ENCODE data around the gene IFNG-AS1.

Gene IFNG-AS1

DNA sequence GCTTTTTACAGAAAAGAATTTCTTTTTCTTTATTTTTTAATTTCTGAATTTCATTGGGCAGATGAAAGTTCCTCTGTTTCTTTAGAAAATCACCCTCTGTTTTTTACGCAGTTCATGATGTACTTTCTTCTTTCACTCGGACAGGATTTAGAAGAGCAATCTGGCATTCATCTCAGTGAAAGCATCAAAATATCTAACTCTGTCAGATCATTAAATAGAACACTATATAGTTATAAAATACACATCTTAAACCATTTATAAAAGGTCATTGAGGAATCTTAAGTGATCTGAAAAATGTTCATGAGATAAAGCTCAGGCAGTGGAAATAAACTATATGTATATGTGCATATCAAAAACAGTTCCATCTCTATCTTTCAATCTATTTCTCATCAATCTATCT is 3.9 kb downstream of the IFNG-AS1 start:
- DNase-seq (ENCODE audit: low read depth, low spot score): no peak

DNA sequence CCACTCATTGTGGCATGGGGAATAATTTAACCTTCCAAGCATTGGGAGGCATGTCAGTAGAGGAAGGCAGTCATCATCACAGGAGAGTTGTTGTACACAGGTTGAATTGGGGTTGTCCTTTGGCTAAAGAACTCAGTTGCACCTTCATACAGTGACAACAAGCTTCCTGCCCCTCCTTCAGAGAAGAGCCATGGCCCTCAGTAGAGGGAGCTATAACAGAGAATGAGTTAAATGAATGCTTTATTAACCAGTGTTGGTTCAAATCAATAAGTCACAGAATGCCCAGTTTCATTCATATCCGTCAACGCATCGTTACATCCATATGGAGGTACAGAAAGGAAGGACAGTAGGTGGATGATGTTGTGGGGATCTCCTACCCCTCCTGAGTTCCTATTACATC is 4.8 kb downstream of the IFNG-AS1 start:
- DNase-seq (ENCODE audit: low read depth, low spot score): no peak

DNA sequence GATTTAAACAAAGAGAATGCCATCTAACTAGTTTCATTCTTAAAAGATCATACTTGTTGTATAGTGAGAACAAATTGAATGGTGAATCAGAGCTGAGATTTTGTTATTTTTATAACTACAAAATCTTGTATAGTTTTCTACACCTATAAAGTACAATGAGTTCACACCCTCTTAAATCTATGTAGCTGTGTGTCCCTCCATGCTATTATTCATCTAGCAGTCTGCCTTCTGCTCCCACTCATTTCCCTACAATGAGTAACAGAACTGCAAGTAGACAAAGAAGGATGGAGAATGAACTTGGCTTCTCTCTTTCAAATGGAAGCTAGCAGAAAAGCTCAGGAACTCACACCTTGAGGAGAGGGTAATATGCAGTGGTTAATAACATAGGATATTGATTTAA is 7.1 kb downstream of the IFNG-AS1 start:
- DNase-seq (ENCODE audit: low read depth, low spot score): no peak

DNA sequence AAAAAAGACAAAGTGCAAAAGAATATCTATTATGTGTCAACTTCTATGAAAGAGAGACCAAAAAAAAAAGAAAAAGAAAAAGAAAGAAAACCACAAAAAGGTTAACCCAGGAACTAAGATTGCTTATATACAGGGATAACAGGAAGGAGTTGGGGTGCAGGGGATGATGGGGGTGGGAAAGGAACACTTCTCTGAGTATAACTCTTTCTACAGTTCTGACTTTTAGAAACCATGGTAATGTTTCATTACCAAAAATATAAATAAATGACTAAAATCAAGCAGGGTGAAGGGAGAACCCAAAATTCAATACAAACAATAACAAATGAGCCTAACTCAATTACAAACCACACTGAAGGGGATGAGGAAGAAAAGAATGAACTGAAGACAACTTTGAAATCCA is 9.1 kb downstream of the IFNG-AS1 start:
- no peak for DNase-seq (ENCODE audit: low read depth, low spot score)

DNA sequence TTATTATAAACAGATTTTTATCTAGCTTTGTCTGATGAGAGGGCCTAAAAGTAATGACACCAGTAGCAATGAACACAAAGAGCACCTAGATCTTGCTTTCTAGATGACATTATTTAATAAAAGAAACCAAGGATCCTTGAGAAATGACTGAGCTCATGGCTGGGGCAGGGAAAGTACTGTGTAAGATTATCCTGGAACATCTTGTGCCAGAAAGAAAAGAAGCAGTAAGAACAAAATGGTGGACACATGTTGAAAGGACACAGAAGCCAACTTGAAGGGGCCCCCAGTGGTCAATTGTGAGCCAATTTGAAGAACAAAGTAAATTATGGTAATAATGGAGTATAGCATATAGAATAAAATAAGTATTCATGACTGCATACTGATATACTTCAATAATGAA is 10.0 kb downstream of the IFNG-AS1 start:
- no peak for DNase-seq (ENCODE audit: low read depth, low spot score)

DNA sequence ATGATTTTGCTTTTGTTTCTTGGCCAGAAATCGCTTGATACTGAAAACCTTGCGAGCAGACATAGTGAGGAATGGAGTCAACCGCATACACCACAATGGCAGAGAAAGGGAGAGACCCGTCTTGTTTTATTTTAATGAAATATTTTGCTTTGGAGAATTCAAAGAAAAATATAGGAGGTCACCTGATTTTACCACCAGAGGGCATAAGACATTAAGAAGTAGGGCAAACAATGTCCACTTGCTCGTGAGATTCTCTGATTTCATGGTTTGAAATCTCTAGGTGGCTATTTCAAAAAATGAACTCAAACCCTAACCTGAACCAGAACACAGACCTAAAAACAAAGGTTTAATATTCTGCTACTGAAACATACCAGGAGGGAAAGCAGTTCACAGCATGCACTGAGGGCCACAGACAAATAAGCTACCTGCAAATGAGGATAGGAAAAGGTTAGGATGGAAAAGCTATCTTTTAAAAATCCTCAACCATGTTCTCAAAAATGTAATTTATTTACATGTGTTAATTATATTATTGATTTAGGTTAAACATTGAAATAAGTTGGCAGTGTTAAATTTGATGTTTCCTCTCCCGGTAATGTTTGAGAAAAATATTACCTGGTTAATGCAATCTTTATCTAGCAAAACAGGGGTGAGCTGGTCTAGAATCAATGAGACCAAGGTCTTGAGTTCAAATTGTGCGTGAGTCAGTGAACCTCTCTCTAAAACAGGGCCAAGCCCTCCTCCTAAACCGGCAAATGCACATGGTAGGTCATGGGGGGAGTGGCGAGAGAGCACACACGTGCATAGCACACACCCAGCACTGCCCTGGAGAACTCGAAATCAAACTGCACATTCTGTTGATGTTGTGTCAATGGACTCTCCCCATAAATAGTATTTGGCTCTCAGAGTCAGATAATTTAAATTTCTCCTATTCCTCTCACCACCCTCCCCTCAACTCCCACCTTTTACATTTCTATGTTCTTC is 12.5 kb downstream of the IFNG-AS1 start:
- DNase-seq (ENCODE audit: low read depth, low spot score): no peak

DNA sequence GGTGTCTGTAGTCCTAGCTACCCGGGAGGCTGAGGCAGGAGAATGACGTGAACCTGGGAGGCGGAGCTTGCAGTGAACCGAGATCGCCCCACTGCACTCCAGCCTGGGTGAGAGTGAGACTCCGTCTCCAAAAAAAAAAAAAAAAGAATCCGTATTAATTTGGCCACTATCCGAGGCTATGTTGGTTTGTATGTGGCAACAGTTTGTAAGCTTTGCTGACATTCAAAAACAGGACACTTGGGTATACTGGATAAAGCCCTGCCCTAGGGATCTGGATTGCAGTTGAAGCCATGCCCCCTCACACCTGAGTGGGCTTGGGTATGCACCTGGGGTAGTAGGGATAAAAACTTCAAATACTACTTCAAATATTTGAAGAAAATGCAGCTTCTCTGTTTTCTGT is 14.5 kb downstream of the IFNG-AS1 start:
- DNase-seq (ENCODE audit: low read depth, low spot score): no peak

DNA sequence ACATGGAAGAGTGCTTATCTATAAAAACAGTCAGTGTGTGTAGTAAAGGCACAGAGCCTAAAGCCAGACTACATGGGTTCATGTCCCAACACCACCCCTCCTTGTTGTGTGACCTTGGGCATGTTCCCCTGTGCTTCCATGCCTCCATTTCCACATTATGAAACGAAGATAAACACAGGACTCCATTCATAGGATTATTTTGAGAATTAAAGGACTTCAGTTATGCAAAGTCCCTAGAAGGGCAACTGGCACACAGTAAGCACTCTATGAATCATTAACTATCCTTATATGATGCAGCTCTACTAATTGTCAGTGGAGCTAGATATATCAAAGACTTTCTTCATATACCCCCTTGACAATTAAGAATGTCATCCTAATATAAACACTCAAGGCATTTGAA is 17.8 kb downstream of the IFNG-AS1 start:
- no peak for DNase-seq (ENCODE audit: low read depth, low spot score)

DNA sequence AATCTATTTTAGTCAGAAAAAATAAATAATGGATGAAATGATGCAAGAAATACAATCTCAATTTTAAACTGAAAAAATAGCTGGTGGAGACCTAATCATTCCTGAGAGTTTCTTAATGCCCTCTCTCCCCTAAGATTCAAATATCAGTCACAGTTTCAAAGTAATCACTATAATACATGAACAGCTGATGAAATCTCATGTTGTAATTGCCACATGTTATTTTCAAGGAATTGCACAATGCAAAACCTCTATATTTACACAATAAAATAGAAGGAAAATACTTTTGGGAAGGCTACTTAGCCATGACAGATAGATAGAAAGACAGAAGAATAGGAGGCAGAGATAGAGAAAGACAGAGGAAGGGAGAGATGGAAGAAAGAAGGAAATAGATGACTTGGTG is 18.2 kb downstream of the IFNG-AS1 start:
- no peak for DNase-seq (ENCODE audit: low read depth, low spot score)

DNA sequence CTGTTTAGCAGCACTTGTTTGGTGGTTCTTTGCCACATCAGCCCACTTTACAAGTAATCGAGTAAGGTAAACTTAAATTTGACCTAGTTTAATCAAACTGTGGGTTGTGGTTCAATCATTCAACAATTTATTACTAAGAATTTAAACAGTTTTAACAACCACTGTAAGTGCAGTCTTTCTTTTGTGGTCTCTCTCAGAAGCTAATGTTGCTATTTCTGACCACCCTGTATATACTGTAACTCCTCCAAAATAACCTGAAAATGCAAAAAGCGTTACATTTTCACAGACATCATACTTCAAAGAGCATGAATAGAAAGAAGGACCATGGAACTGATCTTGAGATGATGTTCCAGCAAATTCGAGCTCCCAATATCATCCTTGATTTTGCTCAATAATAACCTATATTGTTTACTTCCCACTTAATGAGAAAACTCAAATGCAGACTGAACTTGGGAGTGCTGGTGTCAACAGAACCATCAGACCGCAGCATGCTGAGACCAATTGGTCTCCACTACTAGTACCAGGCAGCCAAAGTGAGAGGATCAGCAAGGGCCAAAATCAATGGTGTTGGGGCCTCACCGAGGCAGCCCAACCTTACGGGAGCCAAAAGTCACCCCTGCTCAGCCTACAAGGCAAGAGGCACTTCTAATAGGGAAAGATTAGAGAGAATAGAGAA is 22.1 kb downstream of the IFNG-AS1 start:
- DNase-seq (ENCODE audit: low read depth, low spot score): no peak

DNA sequence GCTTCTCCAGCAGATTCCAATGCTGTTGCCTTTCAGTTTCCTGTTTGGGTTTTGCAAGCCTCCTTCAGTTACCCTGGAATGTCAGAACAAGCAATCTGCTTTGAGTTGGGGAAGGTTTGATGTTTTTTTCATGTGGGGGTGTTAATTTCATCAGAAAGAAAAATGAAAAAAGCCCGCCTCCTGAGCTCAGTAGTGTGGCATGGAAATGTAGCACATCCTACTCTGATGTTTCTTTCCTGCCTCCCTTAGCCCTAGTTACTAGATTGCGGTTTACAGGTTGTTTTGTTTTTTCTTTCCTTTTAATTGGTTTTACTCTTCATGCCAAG is 22.6 kb downstream of the IFNG-AS1 start:
- no peak for DNase-seq (ENCODE audit: low read depth, low spot score)

DNA sequence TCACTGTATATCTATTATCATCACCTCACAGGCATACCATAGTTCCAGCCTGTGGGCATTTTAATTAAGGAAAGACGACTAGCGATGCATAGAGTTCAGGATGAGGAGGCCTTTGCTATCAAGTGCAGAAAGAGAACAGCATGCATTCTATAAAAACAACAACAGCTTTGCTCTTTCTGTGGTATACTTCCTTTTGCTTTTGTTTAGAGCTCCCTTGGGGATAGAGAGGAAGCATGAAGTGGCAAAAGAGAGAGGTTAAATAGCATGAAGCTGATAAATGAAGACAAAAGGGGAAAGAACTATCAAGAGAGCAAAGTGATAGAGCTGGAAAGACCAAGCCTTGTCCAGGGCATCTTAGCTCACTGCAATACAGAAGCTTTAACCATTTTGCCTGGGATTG is 23.5 kb downstream of the IFNG-AS1 start:
- DNase-seq (ENCODE audit: low read depth, low spot score): no peak

DNA sequence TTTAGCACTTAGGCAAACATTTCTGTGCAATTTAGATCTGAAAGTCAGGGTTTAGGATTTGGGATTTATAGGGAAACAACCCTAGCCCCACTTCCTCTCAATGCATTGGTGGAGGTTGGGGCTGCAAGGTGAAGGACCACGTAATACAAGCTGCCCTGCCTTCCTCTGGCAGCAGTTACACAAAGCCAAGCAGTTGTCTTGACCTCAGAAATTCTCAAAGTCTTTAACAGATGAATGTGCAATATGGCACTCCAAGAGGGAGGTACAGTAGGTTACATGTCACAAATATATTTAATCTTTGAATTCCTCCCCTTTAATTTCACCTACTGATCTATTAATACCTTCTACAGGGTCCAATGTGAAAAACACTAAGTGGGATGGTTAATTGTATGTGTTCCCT is 23.9 kb downstream of the IFNG-AS1 start:
- DNase-seq (ENCODE audit: low read depth, low spot score): no peak

DNA sequence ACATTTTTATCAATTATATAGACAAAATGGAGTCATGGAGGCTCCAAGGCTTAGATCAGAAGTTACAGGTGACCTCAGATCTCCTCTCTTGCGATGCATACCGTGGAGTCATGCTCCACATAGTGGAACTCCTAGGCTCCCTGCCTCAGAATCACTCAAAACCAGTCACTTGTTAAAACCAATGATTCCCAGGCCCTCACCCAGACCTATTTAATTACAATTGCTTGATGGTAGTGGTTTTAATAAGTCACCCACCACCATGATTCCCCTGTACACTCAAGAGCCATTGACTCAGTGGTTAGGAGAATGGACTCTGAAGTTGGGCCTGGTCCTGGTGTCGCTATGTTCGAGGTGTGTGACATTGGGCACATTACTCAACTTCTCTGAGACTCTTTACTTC is 26.9 kb downstream of the IFNG-AS1 start:
- DNase-seq (ENCODE audit: low read depth, low spot score): no peak

DNA sequence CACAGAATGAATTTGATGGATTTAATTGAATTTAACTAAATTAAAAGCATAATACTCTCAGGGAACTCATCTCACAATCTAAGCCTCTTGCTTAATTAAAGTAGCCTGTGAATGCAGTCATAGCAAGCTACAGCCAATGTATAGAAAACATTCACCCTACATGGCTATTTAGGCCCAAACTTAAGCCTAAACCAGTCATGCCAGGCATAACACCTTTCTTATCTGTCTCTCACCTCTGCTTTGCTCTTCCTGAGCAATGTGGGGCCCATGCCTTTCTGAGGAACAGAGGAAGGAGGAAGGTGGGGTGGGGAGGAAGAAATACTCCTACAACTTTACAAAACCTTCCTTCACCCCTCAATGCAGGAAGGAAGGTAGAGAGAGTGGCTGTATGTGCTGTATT is 29.1 kb downstream of the IFNG-AS1 start:
- DNase-seq (ENCODE audit: low read depth, low spot score): no peak

DNA sequence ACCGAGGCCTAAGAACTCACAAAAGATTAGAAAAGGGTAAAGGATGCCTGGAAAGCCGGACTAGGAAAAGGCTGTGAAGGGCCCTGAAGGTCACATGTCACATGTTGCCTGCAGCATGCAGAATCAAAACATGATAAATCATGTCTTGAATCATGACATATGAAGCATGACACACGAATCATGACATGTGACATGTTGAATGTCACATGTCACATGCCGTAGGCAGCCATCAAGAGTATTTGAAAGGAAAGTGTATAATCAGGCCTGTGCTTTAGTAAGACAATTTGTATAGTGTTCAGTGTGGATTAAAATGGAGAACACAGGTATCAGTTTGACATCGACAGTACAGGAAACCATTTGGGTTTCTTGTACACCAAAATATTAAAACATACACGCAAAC is 30.8 kb downstream of the IFNG-AS1 start:
- no peak for DNase-seq (ENCODE audit: low read depth, low spot score)

DNA sequence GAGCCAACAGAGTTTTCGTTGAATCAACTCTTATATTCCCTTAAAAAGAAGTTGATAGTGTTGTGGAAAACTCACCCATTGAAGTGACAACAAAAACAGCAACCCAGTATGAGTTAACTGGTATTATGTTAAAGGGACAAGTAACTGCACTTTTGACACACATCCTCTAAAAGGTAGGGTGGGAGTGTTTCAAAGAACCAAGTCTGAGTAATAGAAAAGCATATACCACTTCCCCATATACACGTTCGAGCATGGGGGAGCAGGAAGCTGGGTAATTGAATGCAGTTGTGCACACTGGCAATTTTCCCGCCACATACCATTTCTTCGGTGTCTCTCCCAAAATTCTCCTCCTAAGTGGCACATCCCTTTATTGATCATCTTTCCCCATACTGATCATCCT is 31.5 kb downstream of the IFNG-AS1 start:
- no peak for DNase-seq (ENCODE audit: low read depth, low spot score)

DNA sequence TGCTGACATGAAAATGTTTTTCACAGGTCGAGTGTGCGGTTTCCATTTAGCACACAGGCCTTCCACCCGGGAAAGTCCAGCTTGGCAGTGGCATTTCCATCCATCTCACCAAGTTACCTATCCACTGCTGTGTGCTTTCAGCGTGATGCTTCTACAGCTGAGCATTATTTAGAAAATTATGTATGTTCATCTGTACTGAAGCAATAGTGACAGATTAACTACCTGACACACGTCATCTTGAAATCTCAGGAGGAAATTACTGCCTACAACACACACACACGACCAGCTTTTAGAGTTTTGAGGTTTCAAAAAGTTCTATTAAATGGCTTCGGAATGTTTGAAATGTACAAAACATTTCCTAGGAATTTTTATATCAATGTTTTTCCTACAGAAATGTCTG is 39.4 kb downstream of the IFNG-AS1 start:
- no peak for DNase-seq (ENCODE audit: low read depth, low spot score)

DNA sequence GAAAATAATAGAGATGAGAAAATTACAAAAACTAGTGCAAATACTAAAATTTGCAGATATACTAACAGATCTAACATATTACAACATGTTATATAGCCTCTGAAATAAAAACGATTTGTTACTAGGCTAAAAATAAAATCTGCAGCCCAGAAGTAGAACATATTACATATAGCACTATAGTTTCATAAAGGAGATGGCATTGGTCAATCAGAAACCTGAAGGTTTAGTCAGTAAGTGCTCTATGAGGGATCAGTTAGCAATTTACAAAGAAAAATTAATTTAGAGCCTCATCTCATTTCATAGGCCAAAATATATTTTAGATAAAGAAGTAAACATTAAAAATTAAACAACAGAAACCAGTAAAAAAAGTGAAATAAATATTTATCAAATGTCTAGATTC is 41.0 kb downstream of the IFNG-AS1 start:
- DNase-seq (ENCODE audit: low read depth, low spot score): no peak

DNA sequence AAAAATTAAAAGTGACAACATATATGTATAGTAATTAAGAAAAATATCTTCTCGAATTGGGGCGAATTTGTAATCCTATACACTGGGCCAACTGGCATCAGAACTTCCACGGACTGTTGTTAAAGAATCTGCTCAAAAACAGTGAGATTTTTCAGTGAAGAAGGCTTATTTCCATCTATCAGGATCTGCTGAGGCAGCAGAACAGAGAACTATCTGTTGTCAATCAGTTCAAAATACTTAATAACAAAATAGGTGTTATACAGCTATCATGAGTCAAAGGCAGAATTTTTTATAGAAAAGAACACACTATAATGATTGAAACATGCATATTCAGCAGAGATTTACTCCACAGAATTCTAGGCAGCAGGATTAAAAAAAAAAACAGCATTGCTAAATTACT is 41.9 kb downstream of the IFNG-AS1 start:
- no peak for DNase-seq (ENCODE audit: low read depth, low spot score)

DNA sequence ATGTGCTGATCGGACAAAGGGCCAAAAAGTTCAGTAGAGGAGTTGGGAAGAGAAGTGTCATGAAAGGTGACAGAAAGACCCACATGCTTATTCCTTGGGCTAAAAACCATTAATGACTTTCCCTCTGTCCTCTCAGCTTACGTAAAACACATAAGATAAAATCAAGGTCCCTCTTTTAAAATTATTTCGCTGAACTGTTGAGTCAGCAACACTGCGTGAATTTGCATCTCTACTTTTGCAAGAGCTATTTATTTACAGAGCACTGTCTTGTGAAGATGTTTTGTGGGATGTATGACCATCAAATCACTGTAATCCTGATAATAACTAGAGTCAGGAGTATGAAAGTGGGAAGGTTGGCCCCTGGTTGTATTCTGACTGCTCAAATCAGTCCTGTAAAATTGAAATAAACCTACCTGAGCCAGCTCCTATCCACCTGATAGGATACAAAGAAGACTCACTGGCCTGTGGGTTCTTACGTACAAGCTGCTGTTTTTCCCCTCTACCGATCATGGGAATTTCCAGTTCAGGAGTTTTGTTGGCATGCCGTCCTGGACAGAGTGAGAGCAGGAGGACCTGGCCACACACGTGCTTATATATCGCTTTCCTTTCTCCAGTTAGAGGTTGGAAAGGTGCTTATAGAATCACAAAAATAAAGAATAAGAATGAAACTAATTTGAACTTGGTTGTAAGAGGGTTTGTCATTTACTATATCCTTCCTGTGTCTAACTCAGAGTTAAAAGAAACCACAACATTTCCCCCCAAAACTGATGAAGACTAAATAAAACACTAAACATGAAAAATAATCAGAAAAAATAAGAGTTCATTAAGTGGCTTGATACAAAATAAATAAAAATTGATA is 42.9 kb downstream of the IFNG-AS1 start:
- DNase-seq (ENCODE audit: low read depth, low spot score): no peak

DNA sequence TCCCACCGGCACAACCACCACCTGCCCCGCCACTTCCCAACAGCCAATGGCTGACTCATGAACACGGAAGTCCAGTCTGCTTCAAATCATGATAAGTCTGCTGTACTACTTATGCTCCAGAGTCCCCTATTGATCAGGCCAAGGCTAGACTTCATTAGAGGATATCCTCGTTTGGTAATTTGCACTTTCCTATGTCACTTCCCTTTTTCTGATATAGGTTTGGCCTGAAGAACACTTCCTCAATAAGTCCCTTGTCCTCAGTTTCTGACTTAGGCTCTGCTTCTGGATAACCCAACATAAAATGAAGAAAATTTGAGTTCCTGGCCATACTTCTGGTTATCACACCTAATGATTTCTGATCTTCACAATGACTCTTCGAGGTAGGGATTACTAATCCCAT is 45.3 kb downstream of the IFNG-AS1 start:
- DNase-seq (ENCODE audit: low read depth, low spot score): no peak
